Transverse colon (tissue), 4 donors: ENCODE results near the gene ACVR1. TPM values are rescaled to one million over a fixed set of nuclear protein-coding genes. Genes with fewer than 3 reads are reported as not detected.

ENCODE experiments used
- DNase-seq: peaks from one replicate; pipeline ENCODE4 v3.0.0-alpha.2; 2019
- H3K27ac ChIP-seq, 4 donors: fragments of 200-600 bp; sonication (generic); 2 replicates each; pipeline ENCODE4 v1.5.1; 2016 to 2018; ENCODE audit warnings: inconsistent platforms in 4 of 4
- H3K27me3 ChIP-seq: fragments of 200-600 bp; sonication (generic); 2 replicates; pipeline ENCODE4 v1.5.1; 2017; ENCODE audit warnings: inconsistent platforms
- H3K36me3 ChIP-seq, 4 donors: fragments of 200-600 bp; sonication (generic); 2 replicates each; pipeline ENCODE4 v1.5.1; 2017 to 2019; ENCODE audit warnings: inconsistent platforms in 4 of 4
- H3K4me1 ChIP-seq, 4 donors: fragments of 200-600 bp; sonication (generic); 2 replicates each; pipeline ENCODE4 v1.5.1; 2017 to 2020; ENCODE audit warnings: inconsistent platforms in 4 of 4
- H3K4me3 ChIP-seq, 4 donors: fragments of 200-600 bp; sonication (generic); 1 replicate in 1 of 4; 2 replicates in 3 of 4; pipeline versions ENCODE4 v1.5.1 to v1.6.1; 2017 to 2019; ENCODE audit warnings: inconsistent platforms in 4 of 4
- H3K9me3 ChIP-seq, 2 donors: fragments of 200-600 bp; sonication (generic); 2 replicates each; pipeline ENCODE4 v1.5.1; 2017 to 2019; ENCODE audit warnings: inconsistent platforms in 2 of 2
- CTCF ChIP-seq, 5 experiments: fragments of 200-600 bp in 3 of 5; fragments of 450-650 bp in 2 of 5; sonication (generic) in 3 of 5; IDR thresholded peaks; 1 replicate in 2 of 5; 2 replicates in 3 of 5; pipeline ENCODE4 v1.5.1; 2016 to 2017; ENCODE audit warnings: antibody characterized with exemption in 5 of 5, inconsistent platforms in 3 of 5, mild to moderate bottlenecking in 2 of 5, moderate library complexity in 1 of 5
- EP300 ChIP-seq: sonication (generic); formaldehyde crosslinking; IDR thresholded peaks from one replicate; pipeline ENCODE4 v1.6.1; 2017; ENCODE audit warnings: antibody characterized with exemption, low read depth
- POLR2A ChIP-seq: fragments of 450-650 bp; IDR thresholded peaks from one replicate; pipeline ENCODE4 v1.6.1; 2016; ENCODE audit warnings: antibody characterized with exemption, mild to moderate bottlenecking, moderate library complexity
- POLR2AphosphoS5 ChIP-seq, 3 donors: sonication (generic); formaldehyde crosslinking; IDR thresholded peaks; one replicate each; pipeline ENCODE4 v1.6.1; 2016; ENCODE audit warnings: antibody characterized with exemption in 3 of 3
- WGBS, 2 donors: methylation state at CpG; one replicate each; pipeline ENCODE4 v1.1.5; 2018; ENCODE audit warnings: low coverage in 1 of 2; 5-methylcytosine and 5-hydroxymethylcytosine counted together
- in situ Hi-C, 4 donors: fragments of 200-750 bp; cut with MboI; loops; one replicate each; pipeline versions ENCODE4 v1.15.0 to v1.15.1; 2017; ENCODE audit warnings: low sequenced_read_pairs in 3 of 4, low pct_ligation_motif_present in 1 of 4, low pct_unique_long_range_greater_than_20kb in 1 of 4
- intact Hi-C: fragments of 100-400 bp; cut with DNase I; formaldehyde crosslinking; loops from one replicate; pipeline ENCODE4 v1.15.1; 2023; ENCODE audit warnings: low total_unique reads
- total RNA-seq, 4 donors: library from RNA; depleted of rRNA; stranded (reverse); fragments of >200 nt; gene quantifications; one replicate each; pipeline ENCODE4 v1.1.0, GENCODE V29; 2016

Gene ACVR1
- total RNA-seq, 4 donors from 2014 or later, result 4.5 to 16.5 (median 11.8) TPM

- Histone ChIP-seq H3K4me1 (no peaks in the 10 kb centered on the region), H3K9me3 (no peaks in the 10 kb centered on the region), H3K27me3 (no peaks in the 10 kb centered on the region), H3K4me3 (no peak overlapping the region), H3K27ac (no peak overlapping the region), H3K36me3 (no peaks in the 10 kb centered on the region)
- TF ChIP-seq CTCF (IDR thresholded peaks at IDR 0.05) (no peak), POLR2AphosphoS5 (IDR thresholded peaks at IDR 0.05) (no peak)
- DNase-seq, result no peak
- WGBS, 2 donors, result 69 to 88% methylated on average over 5 of the region's 5 CpGs
- intact Hi-C loops (no loop called here), in situ Hi-C loops (no loop called here)
Observed at GRCh38 chr2:157922336-157922735, 46.2 kb upstream of the ACVR1 start.

- Histone ChIP-seq H3K9me3 (no peaks in the 10 kb centered on the region), H3K36me3 (no peaks in the 10 kb centered on the region), H3K4me1 (no peaks in the 10 kb centered on the region), H3K27me3 (no peaks in the 10 kb centered on the region), H3K27ac (no peak overlapping the region), H3K4me3 (no peak overlapping the region)
- WGBS, 2 donors, result 61 to 90% methylated on average over 1 of the region's 1 CpG
- DNase-seq, result no peak
- TF ChIP-seq CTCF (IDR thresholded peaks at IDR 0.05) (no peak), POLR2A (no peak), EP300 (no peak), POLR2AphosphoS5 (IDR thresholded peaks at IDR 0.05) (no peak)
- intact Hi-C loops (no loop called here), in situ Hi-C loops (no loop called here)
Observed at GRCh38 chr2:157920736-157921135, 44.6 kb upstream of the ACVR1 start.

GRCh38 chr2:157919181-157919580 is 43.1 kb upstream of the ACVR1 start:
- no peaks in the 10 kb centered on the region for H3K27me3 ChIP-seq
- H3K4me3 ChIP-seq, result no peak overlapping the region
- TF ChIP-seq POLR2AphosphoS5 (IDR thresholded peaks at IDR 0.05) (no peak), EP300 (no peak), POLR2A (no peak), CTCF (IDR thresholded peaks at IDR 0.05) (no peak)
- no peaks in the 10 kb centered on the region for H3K36me3 ChIP-seq
- no peaks in the 10 kb centered on the region for H3K9me3 ChIP-seq
- intact Hi-C loops (no loop called here), in situ Hi-C loops (no loop called here)
- 68 to 86% methylated on average over 5 to 6 of the region's 6 CpGs for WGBS, 2 donors
- H3K27ac ChIP-seq, result no peak overlapping the region
- no peaks in the 10 kb centered on the region for H3K4me1 ChIP-seq
- DNase-seq, result no peak

GRCh38 chr2:157918319-157918718 is 42.2 kb upstream of the ACVR1 start:
- intact Hi-C loops (no loop called here), in situ Hi-C loops (no loop called here)
- Histone ChIP-seq H3K36me3 (no peaks in the 10 kb centered on the region), H3K9me3 (no peaks in the 10 kb centered on the region), H3K4me3 (no peak overlapping the region), H3K27ac (no peak overlapping the region), H3K4me1 (no peaks in the 10 kb centered on the region), H3K27me3 (no peaks in the 10 kb centered on the region)
- TF ChIP-seq POLR2AphosphoS5 (IDR thresholded peaks at IDR 0.05), result no peak
- TF ChIP-seq CTCF (IDR thresholded peaks at IDR 0.05), result no peak
- no peak for TF ChIP-seq POLR2A
- no peak for TF ChIP-seq EP300
- 84% methylated on average over 1 of the region's 1 CpG; no CpG with 5 or more reads in 1 of the 2 donors for WGBS, 2 donors
- no peak for DNase-seq
